ENCODE measurements around the gene CEP104. TPM values are rescaled to one million over a fixed set of nuclear protein-coding genes. Genes with fewer than 3 reads are reported as not detected.

Gene CEP104
- polyA plus RNA-seq, 2 of the 4 experiments (the other 2 are of a cell fraction): 14.5 to 28.8 TPM

- Histone ChIP-seq H3K4me1 (0 out of 3 replicates have a peak, but pooled peaks cover 3% of the 10 kb centered on the region), H3K9me3 (no peaks in the 10 kb centered on the region), H3K27ac (no peak overlapping the region), H3K4me2 (no peak overlapping the region), H3K4me3 (no peak overlapping the region)
- TF ChIP-seq NPAS2 (CRISPR knock-in tag; IDR thresholded peaks at IDR 0.05; ENCODE audit: borderline replicate concordance): no peak
- TF ChIP-seq JUN (IDR thresholded peaks at IDR 0.05): no peak
- no peak for TF ChIP-seq ZSCAN20 (CRISPR knock-in tag; IDR thresholded peaks at IDR 0.05)
- no peak for TF ChIP-seq TP53 (CRISPR knock-in tag; IDR thresholded peaks at IDR 0.05)
- no peak for TF ChIP-seq RNF2 (IDR thresholded peaks at IDR 0.05; ENCODE audit: borderline replicate concordance, low read depth)
- 97% methylated on average over 3 of the region's 4 CpGs for WGBS (ENCODE audit: missing lambda C conversion rate)
- CTCF ChIA-PET: no interaction called here
- FAIRE-seq (no peak), DNase-seq (ENCODE audit: low read depth in 1 of 2, low spot score in 1 of 2) (no peak), ATAC-seq (no peak)
- POLR2A ChIA-PET: no interaction called here
Observed at GRCh38 chr1:3895951-3896325, 38.9 kb upstream of the CEP104 start.

- ATAC-seq (no peak), DNase-seq (ENCODE audit: low read depth in 1 of 2, low spot score in 1 of 2) (no peak), FAIRE-seq (no peak)
- no peaks in the 10 kb centered on the region for H3K9me3 ChIP-seq
- no peak overlapping the region for H3K27ac ChIP-seq
- POLR2A ChIA-PET: no interaction called here
- no peak for TF ChIP-seq CHD2 (IDR thresholded peaks at IDR 0.05; ENCODE audit: low read length, partially characterized antibody)
- TF ChIP-seq POLR2AphosphoS2 (conservative IDR thresholded peaks at IDR 0.05; ENCODE audit: low read length): no peak
- no peak for TF ChIP-seq MYC (IDR thresholded peaks at IDR 0.05; ENCODE audit: borderline replicate concordance, low read length)
- 96% methylated on average over 13 of the region's 13 CpGs for WGBS (ENCODE audit: missing lambda C conversion rate)
- CTCF ChIA-PET: no interaction called here
- 0 out of 3 replicates have a peak, but pooled peaks cover 3% of the 10 kb centered on the region for H3K4me1 ChIP-seq
- H3K4me2 ChIP-seq: no peak overlapping the region
- H3K4me3 ChIP-seq: no peak overlapping the region
Observed at GRCh38 chr1:3895279-3895950, 38.4 kb upstream of the CEP104 start.

- Histone ChIP-seq H3K4me2 (no peak overlapping the region), H3K27ac (no peak overlapping the region), H3K9me3 (no peaks in the 10 kb centered on the region), H3K4me3 (no peak overlapping the region), H3K4me1 (0 out of 3 replicates have a peak, but pooled peaks cover 3% of the 10 kb centered on the region)
- no peak for TF ChIP-seq KDM1A (IDR thresholded peaks at IDR 0.05; ENCODE audit: low read depth)
- TF ChIP-seq ZSCAN20 (CRISPR knock-in tag; IDR thresholded peaks at IDR 0.05): no peak
- no peak for TF ChIP-seq POLR2A (IDR thresholded peaks at IDR 0.05; ENCODE audit: low read length)
- no peak for TF ChIP-seq TP53 (CRISPR knock-in tag; IDR thresholded peaks at IDR 0.05)
- no peak for TF ChIP-seq ZNF302 (CRISPR knock-in tag; IDR thresholded peaks at IDR 0.05)
- no peak for TF ChIP-seq TFCP2L1 (CRISPR knock-in tag; IDR thresholded peaks at IDR 0.05)
- no peak for TF ChIP-seq BHLHE40 (IDR thresholded peaks at IDR 0.05; ENCODE audit: low read depth, low read length)
- TF ChIP-seq NR3C1 (IDR thresholded peaks at IDR 0.05): no peak
- no peak for TF ChIP-seq CHD4 (IDR thresholded peaks at IDR 0.05; ENCODE audit: borderline replicate concordance)
- 97% methylated on average over 11 of the region's 17 CpGs for WGBS (ENCODE audit: missing lambda C conversion rate)
- DNase-seq (ENCODE audit: low read depth in 1 of 2, low spot score in 1 of 2) (no peak), FAIRE-seq (no peak), ATAC-seq (no peak)
- ChIA-PET POLR2A (no interaction called here), CTCF (no interaction called here)
Observed at GRCh38 chr1:3894626-3895278, 37.7 kb upstream of the CEP104 start.

- Histone ChIP-seq H3K27ac (no peak overlapping the region), H3K4me2 (no peak overlapping the region), H3K4me1 (no peaks in the 10 kb centered on the region), H3K4me3 (no peak overlapping the region), H3K9me3 (no peaks in the 10 kb centered on the region)
- WGBS (ENCODE audit: missing lambda C conversion rate): 81% methylated on average over 5 of the region's 5 CpGs
- ATAC-seq: no peak
- no peak for FAIRE-seq
- DNase-seq (ENCODE audit: low read depth in 1 of 2, low spot score in 1 of 2): no peak
- ChIA-PET POLR2A (no interaction called here), CTCF (no interaction called here)
- TF ChIP-seq RFX5 (IDR thresholded peaks at IDR 0.05): no peak
- no peak for TF ChIP-seq RNF2 (IDR thresholded peaks at IDR 0.05; ENCODE audit: borderline replicate concordance, low read depth)
- no peak for TF ChIP-seq ESRRA (IDR thresholded peaks at IDR 0.05; ENCODE audit: borderline replicate concordance, low read length)
- no peak for TF ChIP-seq HOXB13 (CRISPR knock-in tag; IDR thresholded peaks at IDR 0.05; ENCODE audit: low read depth)
- no peak for TF ChIP-seq MAFK (IDR thresholded peaks at IDR 0.05; ENCODE audit: partially characterized antibody)
- no peak for TF ChIP-seq HES2 (IDR thresholded peaks at IDR 0.05)
- TF ChIP-seq JUN (IDR thresholded peaks at IDR 0.05): no peak
- no peak for TF ChIP-seq CHD2 (IDR thresholded peaks at IDR 0.05; ENCODE audit: low read length, partially characterized antibody)
- no peak for TF ChIP-seq NR3C1 (IDR thresholded peaks at IDR 0.05)
- no peak for TF ChIP-seq ZSCAN20 (CRISPR knock-in tag; IDR thresholded peaks at IDR 0.05)
- no peak for TF ChIP-seq HMGXB4 (CRISPR knock-in tag; IDR thresholded peaks at IDR 0.05; ENCODE audit: borderline replicate concordance)
- no peak for TF ChIP-seq FOSL2 (IDR thresholded peaks at IDR 0.05)
- no peak for TF ChIP-seq FOSL2 (CRISPR knock-in tag; IDR thresholded peaks at IDR 0.05)
- TF ChIP-seq TP53 (CRISPR knock-in tag; IDR thresholded peaks at IDR 0.05): no peak
- no peak for TF ChIP-seq FOXS1 (CRISPR knock-in tag; IDR thresholded peaks at IDR 0.05)
- no peak for TF ChIP-seq SMC3 (IDR thresholded peaks at IDR 0.05)
- no peak for TF ChIP-seq KDM5A (IDR thresholded peaks at IDR 0.05)
- no peak for TF ChIP-seq FOSB (CRISPR knock-in tag; IDR thresholded peaks at IDR 0.05)
- no peak for TF ChIP-seq GATA3 (IDR thresholded peaks at IDR 0.05; ENCODE audit: borderline replicate concordance)
- no peak for TF ChIP-seq ZFP36 (IDR thresholded peaks at IDR 0.05; ENCODE audit: borderline replicate concordance, partially characterized antibody)
Observed at GRCh38 chr1:3893190-3893589, 36.2 kb upstream of the CEP104 start.
